Neural cell (in vitro differentiated cells): Measurements from ENCODE around the gene TMEM218. TPM values are rescaled to one million over a fixed set of nuclear protein-coding genes. Genes with fewer than 3 reads are reported as not detected.

ENCODE experiments used
- H2AFZ ChIP-seq: fragments of 200-600, 300-800 bp; sonication (generic), shearing (Covaris generic); 2 replicates; pipeline ENCODE4 v1.6.0; 2014; ENCODE audit warnings: low read depth, mild to moderate bottlenecking, antibody characterized with exemption, low read length, moderate library complexity
- H3F3A ChIP-seq: fragments of 200-600 bp; shearing (Covaris generic); 2 replicates; pipeline ENCODE4 v1.6.1; 2016; ENCODE audit warnings: mild to moderate bottlenecking, moderate library complexity, mixed read lengths, antibody characterized with exemption, low read length; ENCODE audit not compliant: insufficient read depth, poor library complexity, severe bottlenecking
- H3K27ac ChIP-seq: fragments of 200-600, 300-800 bp; sonication (generic), shearing (Covaris generic); 2 replicates; pipeline ENCODE4 v1.5.1; 2014; ENCODE audit warnings: mild to moderate bottlenecking, low read length, moderate library complexity
- H3K27me3 ChIP-seq: fragments of 300-800, 200-600 bp; sonication (generic), shearing (Covaris generic); 2 replicates; pipeline ENCODE4 v1.6.0; 2014; ENCODE audit warnings: mild to moderate bottlenecking, low read depth, low read length, moderate library complexity; ENCODE audit not compliant: insufficient read depth
- H3K36me3 ChIP-seq: fragments of 300-800, 200-600 bp; sonication (generic), shearing (Covaris generic); 2 replicates; pipeline ENCODE4 v1.5.1; 2014; ENCODE audit warnings: mild to moderate bottlenecking, antibody characterized with exemption, low read length, moderate library complexity; ENCODE audit not compliant: insufficient read depth
- H3K4me2 ChIP-seq: fragments of 300-800, 200-600 bp; sonication (generic), shearing (Covaris generic); 2 replicates; pipeline ENCODE4 v1.6.0; 2014; ENCODE audit warnings: mild to moderate bottlenecking, low read length
- H3K4me3 ChIP-seq: fragments of 300-800, 200-600 bp; sonication (generic), shearing (Covaris generic); 2 replicates; pipeline ENCODE4 v1.5.1; 2014; ENCODE audit warnings: mild to moderate bottlenecking, low read length, moderate library complexity
- H3K79me2 ChIP-seq: fragments of 200-600 bp; shearing (Covaris generic); replicated peaks from 2 replicates; pipeline ENCODE4 v1.6.0; 2014; ENCODE audit warnings: mild to moderate bottlenecking, low read length, moderate library complexity; ENCODE audit not compliant: insufficient read depth
- H3K9ac ChIP-seq: fragments of 300-800, 200-600 bp; sonication (generic), shearing (Covaris generic); 2 replicates; pipeline ENCODE4 v1.6.1; 2016; ENCODE audit warnings: mild to moderate bottlenecking, low read length, mixed read lengths
- H3K9me2 ChIP-seq: fragments of 200-600 bp; shearing (Covaris generic); 2 replicates; pipeline ENCODE4 v1.6.1; 2016; ENCODE audit warnings: mild to moderate bottlenecking, low read length, mixed read lengths; ENCODE audit not compliant: insufficient read depth
- H3K9me3 ChIP-seq: fragments of 200-600, 300-800 bp; sonication (generic), shearing (Covaris generic); 2 replicates; pipeline ENCODE4 v1.6.1; 2016; ENCODE audit warnings: mild to moderate bottlenecking, mixed run types, low read length, moderate library complexity, mixed read lengths
- H4K20me1 ChIP-seq: fragments of 200-600 bp; shearing (Covaris generic); 2 replicates; pipeline ENCODE4 v1.6.1; 2016; ENCODE audit warnings: mild to moderate bottlenecking, mixed run types; ENCODE audit not compliant: insufficient read depth
- EP300 ChIP-seq: fragments of 450-650 bp; conservative IDR thresholded peaks from 2 replicates; pipeline ENCODE4 v1.6.1; 2014; ENCODE audit warnings: antibody characterized with exemption, mild to moderate bottlenecking, moderate library complexity; ENCODE audit not compliant: poor library complexity, severe bottlenecking
- EZH2 ChIP-seq: fragments of 200-600, 300-800 bp; shearing (Covaris generic), sonication (generic); IDR thresholded peaks from 2 replicates; pipeline ENCODE4 v1.6.1; 2014; ENCODE audit warnings: antibody characterized with exemption, low read length, borderline replicate concordance, mild to moderate bottlenecking; ENCODE audit not compliant: insufficient read depth, poor library complexity, severe bottlenecking
- MXI1 ChIP-seq: fragments of 450-650 bp; conservative IDR thresholded peaks from 2 replicates; pipeline ENCODE4 v1.6.1; 2014; ENCODE audit warnings: antibody characterized with exemption, mild to moderate bottlenecking; ENCODE audit not compliant: poor library complexity, severe bottlenecking
- POLR2AphosphoS5 ChIP-seq: IDR thresholded peaks from 2 replicates; pipeline ENCODE4 v1.6.1; 2012
- RAD21 ChIP-seq: fragments of 450-650 bp; conservative IDR thresholded peaks from 2 replicates; pipeline ENCODE4 v1.6.1; 2014; ENCODE audit warnings: antibody characterized with exemption, mild to moderate bottlenecking, moderate library complexity
- SMC3 ChIP-seq: fragments of 450-650 bp; conservative IDR thresholded peaks from 2 replicates; pipeline ENCODE4 v1.6.1; 2014; ENCODE audit warnings: antibody characterized with exemption, mild to moderate bottlenecking, moderate library complexity; ENCODE audit not compliant: poor library complexity
- TAF1 ChIP-seq: IDR thresholded peaks from 2 replicates; pipeline ENCODE4 v1.6.1; 2012; ENCODE audit warnings: low read depth
- polyA plus RNA-seq: library from polyadenylated mRNA; depleted of rRNA; stranded (reverse); fragments of >200 nt; gene quantifications from 2 replicates; pipeline ENCODE4 v1.2.3, GENCODE V29; 2014
- TF ChIP-seq, protein P1 (sequence below): IDR thresholded peaks from 2 replicates; pipeline ENCODE4 v1.6.1; 2012; ENCODE audit warnings: borderline replicate concordance
- TF ChIP-seq, protein P2 (sequence below): fragments of 450-650 bp; IDR thresholded peaks from 2 replicates; pipeline ENCODE4 v1.5.1; 2014; ENCODE audit warnings: antibody characterized with exemption, mild to moderate bottlenecking, moderate library complexity; ENCODE audit not compliant: poor library complexity, severe bottlenecking

The TMEM218 gene
- polyA plus RNA-seq, 1 donor from 2014 or later = 70.0 TPM

DNA sequence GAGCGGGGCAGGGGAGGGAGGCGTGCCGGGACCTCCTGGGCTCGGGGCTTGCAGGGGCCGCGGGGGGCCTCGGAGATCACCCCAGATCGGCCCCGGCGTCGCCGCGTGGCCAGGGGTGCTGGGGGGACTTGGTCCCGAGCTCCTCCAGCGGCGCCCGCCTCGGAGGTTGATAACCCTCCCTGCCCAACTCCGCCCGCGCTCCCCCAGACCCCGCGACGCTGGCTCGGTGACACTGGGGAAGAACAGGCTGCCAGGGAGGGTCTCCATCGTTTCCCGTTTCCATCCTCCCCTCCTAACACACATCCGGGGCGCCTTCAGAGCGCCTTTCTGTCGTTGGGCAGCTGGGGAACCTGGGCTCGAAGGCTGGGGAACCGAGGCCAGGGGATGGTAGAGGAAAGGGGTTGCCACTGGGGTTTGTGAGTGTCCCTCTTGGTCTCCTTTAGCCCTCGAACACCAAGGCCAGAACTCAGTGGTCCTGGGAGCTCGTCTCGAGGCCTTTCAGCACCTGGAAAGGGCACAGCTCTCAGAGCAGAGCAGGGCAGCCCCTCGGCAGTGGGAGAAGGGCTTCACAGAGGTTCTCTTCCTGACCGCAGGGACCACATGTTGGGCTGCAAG lies 47.9 kb downstream of the TMEM218 start:
- H3K79me2 ChIP-seq = no peaks in the 10 kb centered on the region
- H3K4me2 ChIP-seq = no peak overlapping the region
- peaks cover 55% of the 10 kb centered on the region for H3K27me3 ChIP-seq
- H4K20me1 ChIP-seq = no peaks in the 10 kb centered on the region
- H3K9me3 ChIP-seq = no peaks in the 10 kb centered on the region
- H3F3A ChIP-seq = no peaks in the 10 kb centered on the region
- H3K36me3 ChIP-seq = no peaks in the 10 kb centered on the region
- H3K9me2 ChIP-seq = no peaks in the 10 kb centered on the region
- no peak overlapping the region for H2AFZ ChIP-seq
- peak overlapping the region; percentile 66 for H3K4me3 ChIP-seq
- TF ChIP-seq RAD21 (no peak), MXI1 (no peak), SMC3 (no peak), EZH2 (no peak), TAF1 (no peak), POLR2AphosphoS5 (no peak), EP300 (no peak)
- TF ChIP-seq, protein P1, sequence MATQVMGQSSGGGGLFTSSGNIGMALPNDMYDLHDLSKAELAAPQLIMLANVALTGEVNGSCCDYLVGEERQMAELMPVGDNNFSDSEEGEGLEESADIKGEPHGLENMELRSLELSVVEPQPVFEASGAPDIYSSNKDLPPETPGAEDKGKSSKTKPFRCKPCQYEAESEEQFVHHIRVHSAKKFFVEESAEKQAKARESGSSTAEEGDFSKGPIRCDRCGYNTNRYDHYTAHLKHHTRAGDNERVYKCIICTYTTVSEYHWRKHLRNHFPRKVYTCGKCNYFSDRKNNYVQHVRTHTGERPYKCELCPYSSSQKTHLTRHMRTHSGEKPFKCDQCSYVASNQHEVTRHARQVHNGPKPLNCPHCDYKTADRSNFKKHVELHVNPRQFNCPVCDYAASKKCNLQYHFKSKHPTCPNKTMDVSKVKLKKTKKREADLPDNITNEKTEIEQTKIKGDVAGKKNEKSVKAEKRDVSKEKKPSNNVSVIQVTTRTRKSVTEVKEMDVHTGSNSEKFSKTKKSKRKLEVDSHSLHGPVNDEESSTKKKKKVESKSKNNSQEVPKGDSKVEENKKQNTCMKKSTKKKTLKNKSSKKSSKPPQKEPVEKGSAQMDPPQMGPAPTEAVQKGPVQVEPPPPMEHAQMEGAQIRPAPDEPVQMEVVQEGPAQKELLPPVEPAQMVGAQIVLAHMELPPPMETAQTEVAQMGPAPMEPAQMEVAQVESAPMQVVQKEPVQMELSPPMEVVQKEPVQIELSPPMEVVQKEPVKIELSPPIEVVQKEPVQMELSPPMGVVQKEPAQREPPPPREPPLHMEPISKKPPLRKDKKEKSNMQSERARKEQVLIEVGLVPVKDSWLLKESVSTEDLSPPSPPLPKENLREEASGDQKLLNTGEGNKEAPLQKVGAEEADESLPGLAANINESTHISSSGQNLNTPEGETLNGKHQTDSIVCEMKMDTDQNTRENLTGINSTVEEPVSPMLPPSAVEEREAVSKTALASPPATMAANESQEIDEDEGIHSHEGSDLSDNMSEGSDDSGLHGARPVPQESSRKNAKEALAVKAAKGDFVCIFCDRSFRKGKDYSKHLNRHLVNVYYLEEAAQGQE = no peak
- TF ChIP-seq, protein P2, sequence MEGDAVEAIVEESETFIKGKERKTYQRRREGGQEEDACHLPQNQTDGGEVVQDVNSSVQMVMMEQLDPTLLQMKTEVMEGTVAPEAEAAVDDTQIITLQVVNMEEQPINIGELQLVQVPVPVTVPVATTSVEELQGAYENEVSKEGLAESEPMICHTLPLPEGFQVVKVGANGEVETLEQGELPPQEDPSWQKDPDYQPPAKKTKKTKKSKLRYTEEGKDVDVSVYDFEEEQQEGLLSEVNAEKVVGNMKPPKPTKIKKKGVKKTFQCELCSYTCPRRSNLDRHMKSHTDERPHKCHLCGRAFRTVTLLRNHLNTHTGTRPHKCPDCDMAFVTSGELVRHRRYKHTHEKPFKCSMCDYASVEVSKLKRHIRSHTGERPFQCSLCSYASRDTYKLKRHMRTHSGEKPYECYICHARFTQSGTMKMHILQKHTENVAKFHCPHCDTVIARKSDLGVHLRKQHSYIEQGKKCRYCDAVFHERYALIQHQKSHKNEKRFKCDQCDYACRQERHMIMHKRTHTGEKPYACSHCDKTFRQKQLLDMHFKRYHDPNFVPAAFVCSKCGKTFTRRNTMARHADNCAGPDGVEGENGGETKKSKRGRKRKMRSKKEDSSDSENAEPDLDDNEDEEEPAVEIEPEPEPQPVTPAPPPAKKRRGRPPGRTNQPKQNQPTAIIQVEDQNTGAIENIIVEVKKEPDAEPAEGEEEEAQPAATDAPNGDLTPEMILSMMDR = no peak
- H3K27ac ChIP-seq = no peak overlapping the region
- H3K9ac ChIP-seq = peak overlapping the region; percentile 26

DNA sequence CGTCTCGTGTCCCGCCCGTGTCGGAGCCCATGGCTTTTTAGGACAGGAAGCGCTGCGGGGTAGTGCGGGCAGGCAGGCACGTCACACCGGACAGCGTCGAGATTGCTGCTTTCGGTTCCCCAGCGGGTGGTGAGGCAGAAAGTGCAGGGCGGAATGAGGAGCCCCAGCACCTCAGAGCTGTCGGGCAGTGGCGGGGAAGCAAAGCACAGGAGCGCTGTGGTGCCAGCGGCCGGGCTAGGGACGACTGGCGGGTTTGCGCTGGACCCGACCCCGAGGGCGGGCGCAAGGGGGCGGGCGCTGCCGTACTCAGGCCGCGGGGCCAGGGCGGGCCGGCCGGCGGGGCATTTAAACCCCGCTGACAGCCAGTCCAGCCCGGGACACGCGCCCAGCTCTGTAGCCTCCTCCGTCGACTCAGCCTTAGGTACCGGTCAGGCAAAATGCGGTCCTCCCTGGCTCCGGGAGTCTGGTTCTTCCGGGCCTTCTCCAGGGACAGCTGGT lies 48.4 kb downstream of the TMEM218 start, which contains the start of gene SLC37A2:
Gene SLC37A2, plus strand, starts transcription at position 375 of the 498 bp plus-strand sequence. Its CDS starts 63 bp downstream, at position 438.
- H3K9ac ChIP-seq = peak within 1 kb of the TSS; percentile 26
- TF ChIP-seq, protein P2 = peak; percentile 22
- TF ChIP-seq EP300 (no peak), EZH2 (no peak), MXI1 (peak; percentile 34), POLR2AphosphoS5 (no peak)

More for the DNA sequence above, 48.4 kb downstream of the TMEM218 start, which contains the start of gene SLC37A2:
- H3K36me3 ChIP-seq = no peaks in the 10 kb centered on the region
- H3K27ac ChIP-seq = no peak within 1 kb of the TSS
- no peak within 1 kb of the TSS for H2AFZ ChIP-seq
- H3K9me2 ChIP-seq = no peaks in the 10 kb centered on the region
- H3K9me3 ChIP-seq = no peaks in the 10 kb centered on the region
- H3K4me2 ChIP-seq = no peak within 1 kb of the TSS
- H3F3A ChIP-seq = no peaks in the 10 kb centered on the region
- no peaks in the 10 kb centered on the region for H4K20me1 ChIP-seq
- peaks cover 55% of the 10 kb centered on the region for H3K27me3 ChIP-seq
- H3K4me3 ChIP-seq = peak within 1 kb of the TSS; percentile 66
- no peaks in the 10 kb centered on the region for H3K79me2 ChIP-seq
